Measurements from ENCODE around the gene PAQR9. TPM values are rescaled to one million over a fixed set of nuclear protein-coding genes. Genes with fewer than 3 reads are reported as not detected.
A peak's percentile ranks its signal among the peaks of the same experiment; 100 is the strongest.

The PAQR9 gene, protein sequence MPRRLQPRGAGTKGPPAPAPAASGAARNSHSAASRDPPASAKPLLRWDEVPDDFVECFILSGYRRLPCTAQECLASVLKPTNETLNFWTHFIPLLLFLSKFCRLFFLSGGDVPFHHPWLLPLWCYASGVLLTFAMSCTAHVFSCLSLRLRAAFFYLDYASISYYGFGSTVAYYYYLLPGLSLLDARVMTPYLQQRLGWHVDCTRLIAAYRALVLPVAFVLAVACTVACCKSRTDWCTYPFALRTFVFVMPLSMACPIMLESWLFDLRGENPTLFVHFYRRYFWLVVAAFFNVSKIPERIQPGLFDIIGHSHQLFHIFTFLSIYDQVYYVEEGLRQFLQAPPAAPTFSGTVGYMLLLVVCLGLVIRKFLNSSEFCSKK
- not detected for total RNA-seq

DNA sequence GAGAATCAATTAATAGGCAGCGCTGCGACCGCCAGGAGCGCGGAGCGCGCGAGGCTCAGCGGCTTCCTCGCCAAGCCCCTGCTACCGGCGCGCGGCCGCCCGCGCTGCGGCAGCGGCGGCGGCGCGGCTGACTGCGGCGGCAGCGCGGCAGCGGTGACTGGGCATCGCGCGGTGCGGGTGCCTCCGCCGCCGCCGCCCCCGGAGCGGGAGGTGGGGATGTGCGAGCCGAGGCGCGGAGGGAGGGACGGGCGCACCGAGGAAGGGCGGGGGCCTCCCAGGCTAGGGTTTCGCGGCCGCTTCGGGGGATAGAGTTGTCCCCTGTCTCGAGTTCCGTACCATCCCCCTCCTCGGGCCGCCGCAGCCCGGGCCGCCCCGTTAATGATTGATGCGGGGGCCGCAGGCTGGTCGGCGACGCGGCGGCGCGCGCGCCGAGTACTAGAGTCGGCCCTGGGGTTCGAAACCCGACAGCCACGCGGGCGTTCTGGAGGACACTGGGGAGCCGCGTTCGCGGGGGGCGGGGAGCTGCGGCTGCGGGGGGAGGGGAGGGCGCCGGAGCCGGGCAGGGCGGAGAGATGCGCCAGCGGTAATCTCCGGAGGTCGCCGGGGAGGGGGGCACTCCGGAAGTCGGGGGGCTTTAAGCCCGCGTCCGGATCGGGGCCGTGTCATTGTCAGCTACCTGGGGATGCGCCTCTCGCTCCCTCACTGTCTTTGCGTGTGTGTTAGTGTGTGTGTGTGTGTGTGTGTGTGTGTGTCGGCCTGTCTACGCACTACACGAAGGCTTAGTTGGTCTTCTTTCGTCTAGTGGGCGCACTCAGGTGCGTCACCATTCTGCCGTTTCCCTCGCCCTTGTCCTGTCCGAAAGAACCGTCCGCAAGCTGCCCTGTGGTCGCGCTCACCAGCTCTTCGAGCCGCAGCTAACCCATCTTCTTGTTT lies at the start of gene PAQR9:
TSS of gene PAQR9 (minus strand) at position 159 of the 933 bp plus-strand sequence. CDS start 338 bp downstream, outside the sequence.
- peaks cover 52% of the 10 kb centered on the region for H3K27me3 Mint-ChIP-seq
- peaks cover 12% of the 10 kb centered on the region for H3K36me3 Mint-ChIP-seq (ENCODE audit: low read depth)
- peak; percentile 27 for ATAC-seq (replicated peaks)
- H3K4me1 Mint-ChIP-seq: no peaks in the 10 kb centered on the region
- no peak within 1 kb of the TSS for H3K27ac Mint-ChIP-seq
- H3K9me3 Mint-ChIP-seq: no peaks in the 10 kb centered on the region
- peak within 1 kb of the TSS; percentile 78 for H3K4me3 Mint-ChIP-seq

DNA sequence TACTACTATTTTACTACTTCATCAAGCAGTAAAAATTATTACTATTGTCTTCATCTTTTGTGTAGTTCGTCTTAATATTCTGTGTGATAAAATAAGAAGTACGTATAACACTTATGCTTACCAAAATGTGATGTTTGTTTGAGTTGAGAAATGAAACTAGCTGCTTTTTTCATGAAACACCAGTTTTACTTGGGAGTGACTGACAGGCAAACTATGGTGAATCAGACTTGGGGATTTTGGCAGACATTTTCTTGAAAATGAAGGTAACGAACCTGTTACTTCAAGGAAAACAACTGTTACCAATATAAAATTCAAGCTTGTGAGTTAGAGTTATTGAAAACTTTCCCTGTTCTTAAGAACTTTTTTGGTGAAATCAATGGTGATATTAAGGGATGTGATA lies 48.2 kb upstream of the PAQR9 start:
- Mint-ChIP-seq H3K9me3 (no peaks in the 10 kb centered on the region), H3K4me1 (peaks cover 43% of the 10 kb centered on the region), H3K27me3 (no peaks in the 10 kb centered on the region), H3K4me3 (peak overlapping the region; percentile 72), H3K27ac (peak overlapping the region; percentile 87), H3K36me3 (ENCODE audit: low read depth) (peaks cover 82% of the 10 kb centered on the region)
- peak; percentile 67 for ATAC-seq (replicated peaks)

DNA sequence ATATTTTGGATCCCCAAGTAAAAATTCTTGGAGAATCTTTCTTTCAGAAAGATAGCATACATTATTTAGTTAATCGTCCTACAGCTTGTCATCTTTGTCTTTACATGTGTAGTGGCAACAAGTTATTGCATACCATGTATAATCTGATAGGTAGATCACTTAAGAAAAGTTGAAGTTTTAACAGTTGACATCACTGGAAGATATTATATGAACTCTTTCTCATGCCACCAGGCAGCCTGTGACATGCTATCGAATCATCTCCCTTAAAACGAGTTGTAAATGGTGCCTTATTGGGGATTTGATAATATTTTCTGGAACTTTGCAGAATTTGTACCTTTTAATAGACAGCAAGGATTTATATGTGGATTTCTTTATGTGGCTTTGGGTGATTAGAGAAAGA lies 46.5 kb upstream of the PAQR9 start:
- Mint-ChIP-seq H3K36me3 (ENCODE audit: low read depth) (peaks cover 73% of the 10 kb centered on the region), H3K27ac (no peak overlapping the region), H3K4me3 (peak overlapping the region; percentile 21), H3K4me1 (peaks cover 51% of the 10 kb centered on the region), H3K9me3 (no peaks in the 10 kb centered on the region), H3K27me3 (no peaks in the 10 kb centered on the region)
- no peak for ATAC-seq (replicated peaks)

DNA sequence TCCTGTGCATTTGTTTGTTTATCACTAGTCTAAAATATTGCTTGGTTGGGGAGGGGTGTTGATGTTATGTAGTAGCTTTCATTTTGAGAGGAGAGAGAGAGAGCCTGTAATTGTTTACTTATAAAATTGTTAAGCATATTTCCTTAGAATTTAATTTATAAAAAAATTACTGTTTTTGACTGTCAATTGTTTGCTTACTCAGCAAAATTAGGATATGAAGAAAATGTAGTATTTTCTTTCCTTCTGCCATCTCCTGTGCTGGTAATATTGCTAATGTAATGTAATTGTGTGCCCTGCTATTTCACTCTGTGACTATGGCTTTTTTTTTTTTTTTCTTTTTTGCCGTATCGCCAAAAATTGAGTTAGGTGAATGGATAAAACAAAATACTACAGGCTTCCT lies 41.3 kb upstream of the PAQR9 start:
- no peaks in the 10 kb centered on the region for H3K9me3 Mint-ChIP-seq
- H3K27ac Mint-ChIP-seq: no peak overlapping the region
- ATAC-seq (replicated peaks): no peak
- no peaks in the 10 kb centered on the region for H3K27me3 Mint-ChIP-seq
- H3K4me3 Mint-ChIP-seq: peak overlapping the region; percentile 51
- peaks cover 44% of the 10 kb centered on the region for H3K4me1 Mint-ChIP-seq
- H3K36me3 Mint-ChIP-seq (ENCODE audit: low read depth): peaks cover 42% of the 10 kb centered on the region

DNA sequence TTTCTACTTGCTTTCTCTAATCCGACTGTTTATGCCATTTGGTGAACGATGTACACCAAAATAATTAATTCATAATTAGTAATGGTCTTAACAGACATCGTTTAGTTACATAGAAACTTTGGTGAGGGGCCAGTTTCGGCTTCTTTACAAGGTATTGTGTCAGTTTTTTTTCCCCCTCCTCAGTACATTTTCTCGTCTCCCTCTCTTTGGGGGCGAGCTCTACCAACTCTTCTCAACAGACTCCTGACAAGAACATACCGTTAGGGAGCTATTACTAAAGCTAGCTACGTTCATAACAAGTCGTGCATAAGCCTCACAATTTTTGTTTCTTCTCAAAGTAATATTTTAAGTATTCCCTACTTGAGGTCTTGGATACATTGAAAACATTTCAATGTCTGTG lies 39.3 kb upstream of the PAQR9 start:
- Mint-ChIP-seq H3K27ac (peak overlapping the region; percentile 96), H3K4me1 (peaks cover 38% of the 10 kb centered on the region), H3K27me3 (no peaks in the 10 kb centered on the region), H3K9me3 (no peaks in the 10 kb centered on the region), H3K4me3 (peak overlapping the region; percentile 93), H3K36me3 (ENCODE audit: low read depth) (peaks cover 33% of the 10 kb centered on the region)
- no peak for ATAC-seq (replicated peaks)

DNA sequence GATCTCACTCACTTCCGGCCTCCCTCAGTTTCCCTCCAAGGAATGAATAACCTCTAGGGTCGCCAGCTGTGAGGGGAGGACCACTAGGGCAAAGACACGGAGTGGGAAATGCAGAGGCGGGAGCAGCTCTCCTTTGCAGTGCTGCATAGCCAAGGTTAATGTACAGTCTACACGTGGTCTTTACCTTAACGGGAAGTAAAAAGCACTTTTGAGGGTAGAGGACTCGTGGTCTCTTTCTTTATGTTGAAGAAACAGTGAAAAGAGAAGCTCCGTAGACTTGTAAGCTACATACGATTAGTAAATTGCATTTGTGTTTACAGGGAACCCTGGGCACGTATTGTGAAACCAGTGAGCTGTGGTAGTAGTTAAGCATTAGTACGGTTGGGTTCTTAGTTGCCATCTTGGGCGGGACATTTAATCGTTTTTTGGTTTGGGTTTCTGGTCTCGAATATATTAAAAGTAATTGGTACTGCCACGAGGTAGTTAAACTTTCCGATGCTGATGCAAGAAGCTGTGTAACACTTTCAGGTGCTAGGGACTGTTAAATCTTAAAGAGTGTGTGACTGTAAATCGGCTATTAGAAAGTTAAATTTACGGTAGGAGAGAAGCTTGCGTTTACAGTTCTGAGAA lies 38.7 kb upstream of the PAQR9 start:
- H3K4me1 Mint-ChIP-seq: peaks cover 34% of the 10 kb centered on the region

DNA sequence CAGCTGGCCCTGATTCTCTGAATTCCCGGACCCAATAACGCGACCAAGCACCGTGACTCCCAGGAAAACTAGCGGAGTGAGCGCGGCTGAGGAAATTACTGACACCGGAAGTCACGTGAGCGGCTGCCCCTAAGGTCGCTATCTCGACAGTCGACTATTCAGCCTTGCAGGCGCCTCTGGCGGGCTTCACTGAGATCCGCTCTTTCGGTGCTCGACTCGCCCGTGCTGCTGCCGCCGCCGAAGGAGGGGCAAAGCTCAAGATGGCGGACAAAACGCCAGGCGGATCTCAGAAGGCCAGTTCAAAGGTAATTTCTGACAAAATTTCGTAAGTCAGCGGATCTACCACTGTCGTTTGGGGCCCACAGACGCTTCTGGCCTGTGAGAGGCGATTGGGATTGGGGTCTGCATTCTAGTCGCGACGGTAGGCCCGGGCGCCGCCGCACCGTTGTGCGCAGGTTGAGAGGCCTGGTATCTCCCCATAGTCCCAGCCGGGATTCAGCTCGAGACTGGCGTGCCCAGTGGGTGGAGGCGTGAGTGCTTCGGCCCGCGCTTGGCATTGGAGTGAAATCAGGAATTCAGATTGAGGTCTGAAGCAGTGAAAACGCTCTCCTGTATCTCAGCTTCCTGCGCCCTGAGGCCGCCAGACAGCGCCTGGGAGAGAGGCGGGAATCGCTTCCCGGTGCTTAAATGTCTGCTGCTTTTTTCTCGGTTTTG lies 38.1 kb upstream of the PAQR9 start, which contains the start of gene U2SURP:
TSS of gene U2SURP (plus strand) at position 202 of the 714 bp plus-strand sequence. CDS start at position 261, 59 bp downstream.
- H3K27me3 Mint-ChIP-seq: no peaks in the 10 kb centered on the region
- no peaks in the 10 kb centered on the region for H3K9me3 Mint-ChIP-seq
- ATAC-seq (replicated peaks): peak; percentile 91
- H3K4me3 Mint-ChIP-seq: peak within 1 kb of the TSS; percentile 93
- H3K36me3 Mint-ChIP-seq (ENCODE audit: low read depth): peaks cover 29% of the 10 kb centered on the region
- H3K4me1 Mint-ChIP-seq: peaks cover 27% of the 10 kb centered on the region
- peak within 1 kb of the TSS; percentile 96 for H3K27ac Mint-ChIP-seq

More for the DNA sequence above, 38.7 kb upstream of the PAQR9 start:
- H3K9me3 Mint-ChIP-seq: no peaks in the 10 kb centered on the region
- peaks cover 29% of the 10 kb centered on the region for H3K36me3 Mint-ChIP-seq (ENCODE audit: low read depth)
- no peaks in the 10 kb centered on the region for H3K27me3 Mint-ChIP-seq
- peak overlapping the region; percentile 93 for H3K4me3 Mint-ChIP-seq
- H3K27ac Mint-ChIP-seq: peak overlapping the region; percentile 96
- peak; percentile 37 for ATAC-seq (replicated peaks)

DNA sequence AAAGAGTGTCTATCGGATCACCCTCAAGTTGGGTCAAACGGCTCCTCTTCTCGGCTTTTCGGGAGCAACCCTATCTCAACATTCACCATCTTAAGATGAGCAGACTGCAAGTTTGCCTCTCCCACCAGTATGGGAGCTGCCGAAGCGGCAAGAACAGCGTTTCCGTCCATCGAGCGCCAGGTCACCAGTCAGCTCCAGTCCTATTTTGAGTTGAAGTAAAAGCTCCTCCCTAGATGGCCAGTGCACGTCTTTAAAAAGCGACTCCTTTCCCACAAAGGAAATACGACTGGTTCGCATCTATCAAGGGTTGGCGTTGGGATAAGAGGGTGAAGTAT lies 37.5 kb upstream of the PAQR9 start:
- ATAC-seq (replicated peaks): peak; percentile 80
- peak overlapping the region; percentile 96 for H3K27ac Mint-ChIP-seq
- H3K4me1 Mint-ChIP-seq: peaks cover 22% of the 10 kb centered on the region
- H3K27me3 Mint-ChIP-seq: no peaks in the 10 kb centered on the region
- peak overlapping the region; percentile 93 for H3K4me3 Mint-ChIP-seq
- H3K9me3 Mint-ChIP-seq: no peaks in the 10 kb centered on the region
- H3K36me3 Mint-ChIP-seq (ENCODE audit: low read depth): peaks cover 29% of the 10 kb centered on the region

DNA sequence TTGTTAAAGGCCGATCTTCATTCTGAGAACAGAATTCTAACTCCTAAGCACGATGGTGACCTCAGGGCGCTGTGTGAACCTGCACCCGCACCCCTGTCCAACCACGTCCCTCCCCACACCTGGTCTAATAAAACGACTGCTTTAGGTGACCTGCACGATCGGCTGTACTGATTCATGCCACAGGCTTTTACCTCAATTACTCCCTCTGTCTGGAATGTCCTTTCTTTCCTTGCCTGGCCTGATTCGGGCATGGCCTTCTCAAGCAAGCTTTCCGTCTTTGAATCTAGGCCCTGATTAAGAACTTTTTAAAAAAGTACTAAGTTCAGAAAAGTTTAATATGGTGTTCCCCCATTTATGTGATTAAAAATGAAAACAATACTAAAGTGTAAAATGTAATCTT lies 37.1 kb upstream of the PAQR9 start:
- no peaks in the 10 kb centered on the region for H3K9me3 Mint-ChIP-seq
- H3K27me3 Mint-ChIP-seq: no peaks in the 10 kb centered on the region
- H3K4me1 Mint-ChIP-seq: peaks cover 20% of the 10 kb centered on the region
- no peak for ATAC-seq (replicated peaks)
- H3K4me3 Mint-ChIP-seq: peak overlapping the region; percentile 93
- H3K36me3 Mint-ChIP-seq (ENCODE audit: low read depth): peaks cover 26% of the 10 kb centered on the region
- peak overlapping the region; percentile 96 for H3K27ac Mint-ChIP-seq

DNA sequence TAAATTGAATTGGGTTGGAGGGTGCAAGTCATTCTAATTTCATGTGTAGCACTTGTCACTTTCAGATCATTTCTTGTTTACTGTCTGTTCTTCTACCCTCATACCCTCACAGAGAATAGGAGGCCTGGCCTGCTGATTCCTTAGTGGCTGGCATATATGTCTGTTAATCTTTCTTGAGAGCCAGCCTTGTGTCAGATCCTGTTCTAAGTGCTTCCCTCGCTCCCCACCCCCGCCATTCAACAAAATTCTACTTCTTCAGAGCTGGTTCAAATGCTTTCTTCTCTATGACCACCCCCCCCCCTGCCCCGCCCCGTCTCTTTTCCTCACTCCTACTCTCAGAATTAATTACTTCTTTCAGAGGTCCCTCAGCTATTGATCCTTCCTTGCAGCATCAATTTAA lies 36.4 kb upstream of the PAQR9 start:
- Mint-ChIP-seq H3K9me3 (no peaks in the 10 kb centered on the region), H3K4me3 (peak overlapping the region; percentile 93), H3K4me1 (peaks cover 19% of the 10 kb centered on the region), H3K27ac (peak overlapping the region; percentile 96), H3K36me3 (ENCODE audit: low read depth) (peaks cover 19% of the 10 kb centered on the region), H3K27me3 (no peaks in the 10 kb centered on the region)
- ATAC-seq (replicated peaks): no peak

DNA sequence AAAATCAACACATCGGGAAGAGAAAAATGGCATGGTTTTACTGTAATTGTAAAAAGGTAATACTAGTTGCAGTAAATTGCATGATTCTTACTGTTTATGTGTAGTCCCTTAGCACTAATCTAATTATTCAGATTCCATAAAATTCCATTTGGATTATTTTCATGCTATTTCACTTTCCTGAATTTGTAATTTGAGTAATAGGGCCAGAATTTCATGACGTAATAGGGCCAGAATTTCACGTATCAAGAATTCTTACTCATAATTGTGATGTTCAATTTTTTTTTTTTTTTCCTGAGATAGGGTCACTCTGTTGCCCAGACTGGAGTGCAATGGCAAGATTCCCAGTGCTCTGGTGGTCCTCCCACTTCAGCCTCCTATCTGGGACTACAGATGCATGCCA lies 35.0 kb upstream of the PAQR9 start:
- H3K27me3 Mint-ChIP-seq: no peaks in the 10 kb centered on the region
- H3K36me3 Mint-ChIP-seq (ENCODE audit: low read depth): peaks cover 14% of the 10 kb centered on the region
- no peaks in the 10 kb centered on the region for H3K9me3 Mint-ChIP-seq
- no peak for ATAC-seq (replicated peaks)
- no peak overlapping the region for H3K27ac Mint-ChIP-seq
- H3K4me3 Mint-ChIP-seq: no peak overlapping the region
- H3K4me1 Mint-ChIP-seq: peaks cover 14% of the 10 kb centered on the region

DNA sequence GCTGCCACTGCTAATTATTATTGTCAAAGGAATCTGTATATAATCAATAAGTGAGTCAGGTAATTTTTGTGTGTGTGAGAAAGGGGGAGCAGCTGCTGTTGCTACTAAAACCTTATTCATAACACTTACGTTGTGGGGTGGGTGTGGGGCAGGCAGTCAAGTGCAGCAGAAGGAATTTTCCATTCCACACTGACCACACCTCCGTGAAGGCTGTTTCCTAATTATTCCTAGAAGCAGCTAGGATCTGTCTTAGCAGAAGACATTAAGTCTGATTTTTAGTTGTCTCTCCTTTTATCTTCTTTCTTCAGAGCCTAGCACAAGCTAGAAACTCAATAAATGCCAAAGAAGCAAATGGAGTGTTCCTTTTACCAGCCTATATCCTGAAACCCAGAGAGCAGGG lies 33.9 kb upstream of the PAQR9 start:
- Mint-ChIP-seq H3K4me3 (no peak overlapping the region), H3K27ac (no peak overlapping the region), H3K36me3 (ENCODE audit: low read depth) (peaks cover 4% of the 10 kb centered on the region), H3K9me3 (no peaks in the 10 kb centered on the region), H3K4me1 (peaks cover 11% of the 10 kb centered on the region), H3K27me3 (peaks cover 4% of the 10 kb centered on the region)
- ATAC-seq (replicated peaks): no peak

DNA sequence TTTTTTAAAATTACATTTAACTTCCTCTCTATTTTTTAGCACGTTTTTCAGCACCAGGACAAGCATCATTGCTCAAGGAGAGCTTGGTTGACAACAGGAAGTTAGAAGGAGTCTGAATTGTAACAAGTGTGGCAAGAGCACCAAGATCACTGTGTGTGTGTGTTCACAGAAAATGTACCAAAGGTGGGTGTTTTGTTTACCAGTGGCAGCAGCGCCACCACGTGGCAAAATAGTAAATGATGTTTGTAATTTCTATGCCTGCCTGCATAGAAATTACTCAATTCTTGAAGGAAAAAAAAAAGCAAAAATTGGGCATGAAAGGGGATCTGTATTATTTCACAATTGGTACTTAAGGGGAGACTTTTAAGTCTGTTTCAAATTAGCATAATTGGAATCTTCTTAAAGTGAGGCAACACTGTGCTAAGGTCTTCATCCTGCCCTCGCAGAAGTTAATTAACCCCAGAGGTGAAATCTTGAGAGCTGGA lies 30.5 kb upstream of the PAQR9 start:
- H3K27me3 Mint-ChIP-seq: peaks cover 4% of the 10 kb centered on the region

DNA sequence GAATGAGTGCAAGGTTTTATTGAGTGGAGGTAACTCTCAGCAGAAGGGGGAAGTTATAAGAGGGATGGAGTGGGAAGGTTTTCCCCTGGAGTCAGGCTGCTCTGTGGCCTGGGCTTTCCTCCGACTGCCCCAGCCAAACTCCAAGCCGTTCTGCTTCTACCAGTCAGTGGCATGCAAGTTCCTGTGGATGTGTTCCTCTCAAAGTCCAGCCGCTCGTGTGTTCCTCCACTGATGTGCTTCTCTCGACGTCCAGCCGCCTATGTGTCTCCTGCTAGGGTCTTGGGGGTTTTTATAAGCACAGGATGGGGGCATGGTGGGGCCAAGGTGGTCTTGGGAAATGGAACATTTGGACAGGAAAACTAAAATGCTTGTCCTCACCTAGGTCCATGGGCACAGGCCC lies 28.8 kb upstream of the PAQR9 start:
- Mint-ChIP-seq H3K27ac (no peak overlapping the region), H3K4me3 (no peak overlapping the region), H3K9me3 (no peaks in the 10 kb centered on the region), H3K36me3 (ENCODE audit: low read depth) (no peaks in the 10 kb centered on the region), H3K4me1 (no peaks in the 10 kb centered on the region), H3K27me3 (peaks cover 4% of the 10 kb centered on the region)
- ATAC-seq (replicated peaks): no peak

More for the DNA sequence above, 30.5 kb upstream of the PAQR9 start:
- H3K36me3 Mint-ChIP-seq (ENCODE audit: low read depth): no peaks in the 10 kb centered on the region
- H3K9me3 Mint-ChIP-seq: no peaks in the 10 kb centered on the region
- ATAC-seq (replicated peaks): peak; percentile 63
- H3K27ac Mint-ChIP-seq: no peak overlapping the region
- H3K4me3 Mint-ChIP-seq: no peak overlapping the region
- H3K4me1 Mint-ChIP-seq: no peaks in the 10 kb centered on the region

All from activated T-helper 17 cell treated with anti-CD3 and anti-CD28 coated beads, Interleukin-2, amount 50 U/mL, for 72 hours (primary cell).